IPS-18a (cell line): ENCODE measurements around the gene KTN1.

ENCODE experiments used
- H3K27ac ChIP-seq: one replicate; pipeline ENCODE4 v1.5.1; 2013; ENCODE audit warnings: low read length
- H3K27me3 ChIP-seq: one replicate; pipeline ENCODE4 v1.6.1; 2013; ENCODE audit warnings: mild to moderate bottlenecking, low read length; ENCODE audit not compliant: control insufficient read depth, insufficient read depth
- H3K36me3 ChIP-seq: one replicate; pipeline ENCODE4 v1.6.1; 2013; ENCODE audit warnings: low read depth, low read length; ENCODE audit not compliant: control insufficient read depth
- H3K4me1 ChIP-seq: one replicate; pipeline ENCODE4 v1.6.1; 2013; ENCODE audit warnings: low read depth, low read length; ENCODE audit not compliant: control insufficient read depth
- H3K4me3 ChIP-seq: one replicate; pipeline ENCODE4 v1.5.1; 2013; ENCODE audit warnings: low read length
- H3K9ac ChIP-seq: one replicate; pipeline ENCODE4 v1.6.1; 2013; ENCODE audit warnings: mild to moderate bottlenecking, low read length, moderate library complexity
- H3K9me3 ChIP-seq: one replicate; pipeline ENCODE4 v1.6.1; 2013; ENCODE audit warnings: low read depth, low read length; ENCODE audit not compliant: control insufficient read depth

Gene KTN1, protein sequence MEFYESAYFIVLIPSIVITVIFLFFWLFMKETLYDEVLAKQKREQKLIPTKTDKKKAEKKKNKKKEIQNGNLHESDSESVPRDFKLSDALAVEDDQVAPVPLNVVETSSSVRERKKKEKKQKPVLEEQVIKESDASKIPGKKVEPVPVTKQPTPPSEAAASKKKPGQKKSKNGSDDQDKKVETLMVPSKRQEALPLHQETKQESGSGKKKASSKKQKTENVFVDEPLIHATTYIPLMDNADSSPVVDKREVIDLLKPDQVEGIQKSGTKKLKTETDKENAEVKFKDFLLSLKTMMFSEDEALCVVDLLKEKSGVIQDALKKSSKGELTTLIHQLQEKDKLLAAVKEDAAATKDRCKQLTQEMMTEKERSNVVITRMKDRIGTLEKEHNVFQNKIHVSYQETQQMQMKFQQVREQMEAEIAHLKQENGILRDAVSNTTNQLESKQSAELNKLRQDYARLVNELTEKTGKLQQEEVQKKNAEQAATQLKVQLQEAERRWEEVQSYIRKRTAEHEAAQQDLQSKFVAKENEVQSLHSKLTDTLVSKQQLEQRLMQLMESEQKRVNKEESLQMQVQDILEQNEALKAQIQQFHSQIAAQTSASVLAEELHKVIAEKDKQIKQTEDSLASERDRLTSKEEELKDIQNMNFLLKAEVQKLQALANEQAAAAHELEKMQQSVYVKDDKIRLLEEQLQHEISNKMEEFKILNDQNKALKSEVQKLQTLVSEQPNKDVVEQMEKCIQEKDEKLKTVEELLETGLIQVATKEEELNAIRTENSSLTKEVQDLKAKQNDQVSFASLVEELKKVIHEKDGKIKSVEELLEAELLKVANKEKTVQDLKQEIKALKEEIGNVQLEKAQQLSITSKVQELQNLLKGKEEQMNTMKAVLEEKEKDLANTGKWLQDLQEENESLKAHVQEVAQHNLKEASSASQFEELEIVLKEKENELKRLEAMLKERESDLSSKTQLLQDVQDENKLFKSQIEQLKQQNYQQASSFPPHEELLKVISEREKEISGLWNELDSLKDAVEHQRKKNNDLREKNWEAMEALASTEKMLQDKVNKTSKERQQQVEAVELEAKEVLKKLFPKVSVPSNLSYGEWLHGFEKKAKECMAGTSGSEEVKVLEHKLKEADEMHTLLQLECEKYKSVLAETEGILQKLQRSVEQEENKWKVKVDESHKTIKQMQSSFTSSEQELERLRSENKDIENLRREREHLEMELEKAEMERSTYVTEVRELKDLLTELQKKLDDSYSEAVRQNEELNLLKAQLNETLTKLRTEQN (N-terminal part only)

DNA sequence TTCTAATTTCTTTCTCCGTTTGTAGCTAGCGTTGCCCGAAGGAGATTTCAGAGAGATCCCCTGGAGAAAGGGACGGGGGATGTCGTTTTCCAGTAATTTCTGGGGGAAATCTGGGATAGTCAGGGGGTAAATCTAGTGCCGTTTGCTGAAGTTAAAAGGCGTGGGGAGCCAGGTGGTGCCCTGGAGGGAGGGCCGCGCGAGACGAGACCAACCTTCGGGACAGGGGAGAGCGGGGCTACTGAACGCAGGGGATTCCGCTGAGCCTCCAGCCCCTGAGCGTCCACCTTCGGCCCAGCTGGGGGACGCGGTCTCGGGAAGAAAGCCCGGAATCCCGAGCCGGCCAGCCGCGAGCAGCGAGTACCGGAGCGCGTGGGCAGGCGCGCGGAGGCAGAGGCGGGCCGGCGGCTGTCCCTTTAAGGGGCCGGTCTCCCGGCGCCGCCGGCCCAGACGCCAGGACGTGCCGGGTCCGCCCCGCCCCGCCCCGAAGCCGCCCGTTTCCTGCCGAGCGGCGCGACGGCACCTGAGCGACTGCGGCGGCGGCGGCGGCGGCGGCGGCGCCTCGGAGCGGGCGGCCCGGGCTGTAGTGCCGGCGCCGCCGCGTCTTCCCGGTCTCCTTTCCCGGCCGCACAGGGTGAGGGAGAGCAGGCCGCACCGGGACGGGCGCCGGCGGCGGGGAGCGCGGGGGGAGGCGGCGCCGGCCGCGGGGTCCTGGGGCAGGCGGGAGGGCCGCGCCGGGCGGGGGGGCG is at the start of gene KTN1:
Gene KTN1 (plus strand): TSS at position 484 of the 746 bp plus-strand sequence. CDS start 31,842 bp downstream, outside the sequence.
- H3K4me3 ChIP-seq = peak within 1 kb of the TSS; percentile 94
- peak within 1 kb of the TSS; percentile 81 for H3K9ac ChIP-seq
- no peaks in the 10 kb centered on the region for H3K9me3 ChIP-seq
- peaks cover 21% of the 10 kb centered on the region for H3K4me1 ChIP-seq
- no peaks in the 10 kb centered on the region for H3K27me3 ChIP-seq
- peak within 1 kb of the TSS; percentile 45 for H3K27ac ChIP-seq
- no peaks in the 10 kb centered on the region for H3K36me3 ChIP-seq

DNA sequence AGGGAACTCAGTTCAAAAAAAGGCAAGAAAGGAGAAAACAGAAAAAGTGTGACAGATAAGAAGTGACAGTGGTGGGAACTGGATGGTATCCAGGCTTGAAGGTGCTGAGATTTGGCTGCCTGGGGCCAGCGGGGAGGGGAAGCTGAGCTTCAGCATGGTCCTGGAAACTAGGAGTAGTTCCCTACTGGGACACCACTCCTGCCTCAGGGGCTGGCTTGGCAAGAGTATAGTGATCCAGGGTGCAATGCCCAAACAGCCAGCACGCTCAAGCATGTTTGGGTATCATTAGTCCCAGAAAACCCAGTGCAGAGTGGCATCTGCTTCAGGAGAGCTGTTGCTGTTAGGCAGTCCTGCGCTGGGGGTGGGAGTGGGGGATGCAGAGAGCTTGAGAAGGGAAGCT is 49.5 kb upstream of the KTN1 start:
- H3K36me3 ChIP-seq = no peaks in the 10 kb centered on the region
- H3K27ac ChIP-seq = no peak overlapping the region
- H3K9me3 ChIP-seq = no peaks in the 10 kb centered on the region

DNA sequence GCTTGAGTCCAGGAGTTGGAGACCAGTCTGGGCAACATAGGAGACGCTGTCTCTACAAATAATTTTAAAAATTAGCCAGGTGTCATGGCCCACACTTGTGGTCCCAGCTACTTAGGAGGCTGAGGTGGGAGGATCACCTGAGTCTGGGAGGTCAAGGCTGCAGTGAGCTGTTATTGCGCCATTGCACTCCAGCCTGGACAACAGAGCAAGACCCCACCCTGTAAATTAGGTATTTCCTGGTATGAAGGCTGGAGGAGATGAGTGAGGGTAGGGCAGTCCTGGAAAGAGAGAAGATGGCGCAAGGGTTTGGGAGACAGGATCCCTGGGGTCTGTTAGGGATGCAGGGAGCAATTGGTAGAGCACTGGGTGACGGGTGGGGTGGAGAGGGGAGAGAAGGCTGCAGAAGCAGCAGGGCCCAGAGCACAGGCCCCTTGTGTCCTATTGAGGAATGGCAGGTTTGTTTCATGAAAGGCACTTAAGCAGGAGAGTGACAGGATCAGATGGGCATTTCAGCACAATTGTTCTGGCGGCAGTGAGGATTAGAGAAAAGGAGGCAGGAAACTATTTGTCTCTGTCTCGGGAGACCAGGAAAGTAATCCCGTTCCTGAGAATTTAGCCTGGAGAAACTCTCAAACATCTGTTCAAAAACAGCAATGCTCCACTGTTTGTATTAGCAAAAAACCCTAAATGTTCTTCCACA is 47.2 kb upstream of the KTN1 start:
- Histone ChIP-seq H3K27ac (no peak overlapping the region), H3K9me3 (no peaks in the 10 kb centered on the region), H3K9ac (no peak overlapping the region), H3K4me1 (no peaks in the 10 kb centered on the region), H3K27me3 (no peaks in the 10 kb centered on the region), H3K4me3 (no peak overlapping the region), H3K36me3 (no peaks in the 10 kb centered on the region)

More for the DNA sequence above, 49.5 kb upstream of the KTN1 start:
- Histone ChIP-seq H3K27me3 (no peaks in the 10 kb centered on the region), H3K4me1 (no peaks in the 10 kb centered on the region), H3K9ac (no peak overlapping the region), H3K4me3 (no peak overlapping the region)

GRCh38 chr14:55533960-55534359 is 46.0 kb upstream of the KTN1 start:
- no peak overlapping the region for H3K27ac ChIP-seq

GRCh38 chr14:55535516-55536203 is 44.3 kb upstream of the KTN1 start:
- Histone ChIP-seq H3K9me3 (no peaks in the 10 kb centered on the region), H3K27ac (no peak overlapping the region), H3K36me3 (no peaks in the 10 kb centered on the region), H3K4me3 (no peak overlapping the region), H3K27me3 (no peaks in the 10 kb centered on the region), H3K4me1 (no peaks in the 10 kb centered on the region), H3K9ac (no peak overlapping the region)

More at GRCh38 chr14:55533960-55534359, 46.0 kb upstream of the KTN1 start:
- Histone ChIP-seq H3K36me3 (no peaks in the 10 kb centered on the region), H3K4me3 (no peak overlapping the region), H3K27me3 (no peaks in the 10 kb centered on the region), H3K9me3 (no peaks in the 10 kb centered on the region), H3K9ac (no peak overlapping the region), H3K4me1 (no peaks in the 10 kb centered on the region)

GRCh38 chr14:55536204-55536708 is 43.8 kb upstream of the KTN1 start:
- H3K27ac ChIP-seq = no peak overlapping the region
- no peaks in the 10 kb centered on the region for H3K9me3 ChIP-seq
- no peaks in the 10 kb centered on the region for H3K4me1 ChIP-seq
- H3K4me3 ChIP-seq = no peak overlapping the region
- no peak overlapping the region for H3K9ac ChIP-seq
- H3K27me3 ChIP-seq = no peaks in the 10 kb centered on the region
- no peaks in the 10 kb centered on the region for H3K36me3 ChIP-seq

GRCh38 chr14:55537782-55538181 is 42.2 kb upstream of the KTN1 start:
- H3K27ac ChIP-seq = no peak overlapping the region
- no peak overlapping the region for H3K4me3 ChIP-seq
- no peaks in the 10 kb centered on the region for H3K9me3 ChIP-seq
- H3K36me3 ChIP-seq = no peaks in the 10 kb centered on the region
- H3K27me3 ChIP-seq = no peaks in the 10 kb centered on the region
- H3K4me1 ChIP-seq = no peaks in the 10 kb centered on the region
- no peak overlapping the region for H3K9ac ChIP-seq

DNA sequence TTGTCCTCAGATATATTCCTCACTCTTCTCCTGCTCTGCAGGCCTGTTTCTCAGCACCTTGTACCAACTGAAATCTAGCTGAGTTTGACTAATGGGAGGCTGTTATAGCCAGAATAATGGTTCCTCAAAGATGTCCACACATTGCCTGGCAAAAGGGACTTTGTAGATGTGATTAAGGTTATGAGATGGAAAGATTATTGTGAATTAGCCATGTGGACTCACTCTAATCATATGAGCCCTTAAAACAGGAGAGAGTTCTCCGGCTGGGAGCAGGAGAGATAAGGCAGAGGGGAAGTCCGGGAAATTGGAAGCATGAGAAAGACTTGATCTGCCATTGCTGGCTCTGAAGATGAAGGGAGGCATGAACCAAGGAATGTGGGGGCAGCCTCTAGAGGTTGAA is 40.0 kb upstream of the KTN1 start:
- H3K4me1 ChIP-seq = no peaks in the 10 kb centered on the region
- H3K27me3 ChIP-seq = no peaks in the 10 kb centered on the region
- H3K9me3 ChIP-seq = no peaks in the 10 kb centered on the region
- H3K9ac ChIP-seq = no peak overlapping the region
- no peak overlapping the region for H3K27ac ChIP-seq
- H3K36me3 ChIP-seq = no peaks in the 10 kb centered on the region
- H3K4me3 ChIP-seq = no peak overlapping the region

DNA sequence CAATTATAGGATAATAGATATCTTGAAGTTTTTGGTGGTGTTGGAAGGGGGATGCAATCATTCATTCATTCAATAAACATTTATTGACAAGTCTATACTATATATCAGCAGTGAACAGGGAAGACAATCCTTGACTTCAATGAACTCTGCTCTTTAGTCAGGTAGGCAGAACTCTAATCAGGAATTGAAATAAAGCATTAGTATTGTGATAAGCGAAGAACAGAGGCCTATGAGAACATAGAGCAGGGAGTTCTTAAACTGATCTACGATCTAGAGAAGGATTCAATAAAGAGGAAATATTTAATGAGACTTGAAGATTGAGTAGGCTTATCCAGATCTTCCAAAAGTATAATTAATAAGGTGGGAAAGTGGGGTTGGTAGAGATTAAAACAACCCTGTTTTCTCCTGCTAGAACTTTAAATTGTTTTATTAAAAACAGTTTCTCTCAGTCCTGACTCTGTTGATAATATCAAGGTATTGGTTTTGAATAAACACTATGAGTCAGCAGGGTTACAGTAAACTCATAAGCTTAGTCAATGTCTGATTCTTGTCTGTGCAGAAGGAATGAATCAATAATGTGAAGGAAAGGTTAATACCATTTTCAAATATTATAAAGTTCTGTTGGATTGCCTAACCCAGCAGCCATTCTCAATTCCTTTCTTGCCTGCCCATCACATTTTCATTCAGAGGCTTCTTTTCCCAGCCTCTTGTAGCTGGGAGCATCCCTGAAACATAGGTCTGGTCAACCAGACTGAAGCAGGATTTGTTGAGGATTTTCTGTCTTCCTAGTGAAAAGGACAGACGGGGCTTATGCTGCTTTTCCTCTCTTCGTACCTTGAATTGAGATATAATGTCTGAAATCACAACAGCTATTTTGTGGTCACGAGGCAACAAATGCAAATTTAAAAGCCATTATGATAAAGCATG is 38.9 kb upstream of the KTN1 start:
- Histone ChIP-seq H3K4me3 (no peak overlapping the region), H3K9ac (no peak overlapping the region), H3K27ac (no peak overlapping the region)

More for the DNA sequence above, 38.9 kb upstream of the KTN1 start:
- Histone ChIP-seq H3K9me3 (no peaks in the 10 kb centered on the region), H3K27me3 (no peaks in the 10 kb centered on the region), H3K4me1 (no peaks in the 10 kb centered on the region), H3K36me3 (no peaks in the 10 kb centered on the region)
